AG04450 (cell line): ENCODE results near the gene FKBP1B. TPM values are rescaled to one million over a fixed set of nuclear protein-coding genes. Genes with fewer than 3 reads are reported as not detected.

Experiments
- CTCF ChIA-PET: fragments of 300-600, 350-600 bp; formaldehyde crosslinking; extraction: SDS; loops from one replicate; lab custom pipeline; 2022; ENCODE audit warnings: antibody characterized with exemption, inconsistent platforms; lab: Charles Lee
- POLR2A ChIA-PET: fragments of 350-600 bp; formaldehyde crosslinking; extraction: SDS; loops from one replicate; lab custom pipeline; 2021; ENCODE audit warnings: antibody characterized with exemption, inconsistent platforms; lab: Yijun Ruan, JAX
- DNase-seq: peaks from one replicate; pipeline ENCODE4 v3.0.0-alpha.2; 2011; ENCODE audit warnings: low read depth, low spot score
- H3K27ac ChIP-seq: one replicate; pipeline ENCODE4 v1.5.1; 2012; ENCODE audit warnings: low read depth, low read length, control low read depth
- H3K27me3 ChIP-seq: one replicate; pipeline ENCODE4 v1.6.0; 2012; ENCODE audit warnings: low read length; ENCODE audit not compliant: control insufficient read depth, insufficient read depth
- H3K4me3 ChIP-seq: 2 replicates; pipeline ENCODE4 v1.5.1; 2011; ENCODE audit warnings: mild to moderate bottlenecking, low read depth, low read length, control low read depth
- H3K9me3 ChIP-seq: 2 replicates; pipeline ENCODE4 v1.5.1; 2012; ENCODE audit warnings: low read length; ENCODE audit not compliant: control insufficient read depth, insufficient read depth
- CTCF ChIP-seq: IDR thresholded peaks from 2 replicates; pipeline ENCODE4 v1.5.1; 2011; ENCODE audit warnings: low read depth, low read length, control low read depth, inconsistent platforms
- polyA plus RNA-seq: library from polyadenylated mRNA; depleted of rRNA; stranded (reverse); fragments of >200 nt; gene quantifications from 2 replicates; pipeline ENCODE4 v1.2.3, GENCODE V29; 2011; rRNA removed
- small RNA-seq: library from RNA; depleted of rRNA; stranded (forward); fragments of <200 nt; gene quantifications from one replicate; pipeline ENCODE3, GENCODE V24; 2012; ENCODE audit warnings: low read depth; ENCODE audit not compliant: insufficient read length

Gene FKBP1B
- polyA plus RNA-seq, 1 experiment, result 19.7 TPM

- CTCF ChIA-PET, result interaction anchor here (2.7 kb wide), 1 partner anchor 27 kb away, joined by 10 read pairs; the partner anchor contains the start of gene TP53I3
- POLR2A ChIA-PET, result no interaction called here
- no peak for DNase-seq
These were observed 61.9 kb downstream of the FKBP1B start for GRCh38 chr2:24111407-24111901.

More at GRCh38 chr2:24111407-24111901, 61.9 kb downstream of the FKBP1B start:
- Histone ChIP-seq H3K27ac (no peak overlapping the region), H3K4me3 (no peak overlapping the region), H3K9me3 (peaks cover 3% of the 10 kb centered on the region; the same call in 1 of the 2 replicates), H3K27me3 (no peaks in the 10 kb centered on the region)
- no peak for TF ChIP-seq CTCF

Small RNA genes lying within 50 kb of the gene (small RNA-seq; reads per million reads assigned to genes)
- gene RNU6-370P, result not detected

Other genes with a start within 250 kb of the FKBP1B start
- gene ATAD2B, start 122.6 kb upstream of the FKBP1B start, polyA plus RNA-seq, result 4.5 and 6.0 TPM in 2 replicates
- 9.0 and 13.1 TPM in 2 replicates for gene UBXN2A, start 109.3 kb upstream of the FKBP1B start, polyA plus RNA-seq
- 0.05 TPM in 1 of 2 replicates, not detected in the other for gene MFSD2B, start 39.7 kb upstream of the FKBP1B start, polyA plus RNA-seq
- gene WDCP, start 2.4 kb upstream of the FKBP1B start, polyA plus RNA-seq, result 13.6 and 16.1 TPM in 2 replicates
- gene SF3B6, start 26.6 kb downstream of the FKBP1B start, polyA plus RNA-seq, result 209 and 272 TPM in 2 replicates
- 44.6 and 55.2 TPM in 2 replicates for gene TP53I3, start 35.1 kb downstream of the FKBP1B start, polyA plus RNA-seq
- gene PFN4, start 73.6 kb downstream of the FKBP1B start, polyA plus RNA-seq, result 0.31 and 0.52 TPM in 2 replicates
- gene FAM228B, start 73.7 kb downstream of the FKBP1B start, polyA plus RNA-seq, result 4.1 and 7.6 TPM in 2 replicates
- gene FAM228A, start 125.3 kb downstream of the FKBP1B start, polyA plus RNA-seq, result 0.05 and 0.07 TPM in 2 replicates